OCI-LY3 (cell line): ENCODE results near the gene MXD1.

ENCODE experiments used
- CTCF ChIP-seq: fragments of 200-600, 300-600 bp; sonication (generic); IDR thresholded peaks from 2 replicates; pipeline ENCODE4 v1.5.1; 2014; ENCODE audit warnings: antibody characterized with exemption, low read length, low read depth
- EZH2phosphoT487 ChIP-seq: fragments of 200-600 bp; shearing (Covaris generic); IDR thresholded peaks from 2 replicates; pipeline ENCODE4 v1.6.1; 2018; ENCODE audit warnings: antibody characterized with exemption, mixed run types, low read depth

DNA sequence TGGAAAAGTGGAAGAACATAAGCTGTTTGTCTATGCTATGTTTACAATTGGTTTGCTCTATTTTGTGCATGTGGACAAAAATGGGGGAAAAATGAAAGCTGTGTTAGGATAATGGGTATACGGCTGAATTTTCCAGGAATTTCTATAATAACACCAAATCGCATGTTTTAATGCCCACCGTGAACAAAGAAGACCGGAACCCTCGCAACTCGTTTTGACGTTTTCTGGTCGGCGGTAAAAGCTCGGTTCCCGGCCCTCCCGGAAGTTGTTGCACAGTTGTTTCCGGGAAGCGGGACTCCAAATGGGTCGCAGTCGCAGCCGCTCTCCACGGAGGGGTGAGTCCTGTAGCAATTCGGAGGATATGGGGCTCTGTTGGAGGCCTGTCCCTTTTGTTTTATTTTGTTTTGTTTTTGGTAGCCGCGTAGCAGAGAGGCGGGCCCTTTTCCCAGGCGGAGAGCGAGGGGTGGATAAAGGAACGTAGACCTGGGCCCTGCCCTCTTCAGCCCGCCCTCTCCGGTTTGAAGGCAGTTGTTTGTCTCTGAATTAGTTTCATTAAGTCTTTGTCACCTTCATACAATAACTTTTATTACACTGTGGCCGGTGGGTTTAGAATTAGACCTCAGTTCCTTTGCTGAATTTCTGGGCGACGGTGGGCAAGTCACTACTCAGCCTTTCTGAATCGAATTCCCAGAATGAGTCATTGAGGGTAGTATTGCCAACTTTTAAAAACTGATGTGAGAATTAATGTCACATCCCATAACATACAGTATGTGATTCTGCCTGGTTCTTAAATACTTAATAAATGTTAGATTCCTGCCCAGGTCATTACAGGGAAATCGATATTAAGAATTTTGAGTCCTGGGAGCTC is 21.0 kb upstream of the MXD1 start, which contains the start of gene SNRNP27:
- TF ChIP-seq CTCF (no peak), EZH2phosphoT487 (no peak)
